CD14-positive monocyte (primary cell): ENCODE data around the gene ADK. TPM values are rescaled to one million over a fixed set of nuclear protein-coding genes. Genes with fewer than 3 reads are reported as not detected.
"Not testable (repeated sequence)": the region's sequence is repeated elsewhere in the genome, so short reads cannot be mapped to it uniquely, and the experiment has no call there.

Source experiments
- DNase-seq, 3 donors: peaks; one replicate each; pipeline ENCODE4 v3.0.0-alpha.2; 2011 to 2022
- H2AFZ ChIP-seq: 2 replicates; pipeline ENCODE4 v1.6.0; 2012; ENCODE audit warnings: mild to moderate bottlenecking, low read depth, low read length, inconsistent platforms; ENCODE audit not compliant: insufficient read depth, poor library complexity, severe bottlenecking
- H3K27ac ChIP-seq, 2 donors: 1 replicate in 1 of 2; 2 replicates in 1 of 2; pipeline ENCODE4 v1.5.1; 2012 to 2013; ENCODE audit warnings: low read length in 2 of 2, control low read depth in 1 of 2, inconsistent platforms in 1 of 2, low read depth in 1 of 2, mild to moderate bottlenecking in 1 of 2
- H3K27me3 ChIP-seq, 2 donors: one replicate each; pipeline versions ENCODE4 v1.6.0 to v1.6.1; 2011 to 2013; ENCODE audit warnings: low read length in 2 of 2; ENCODE audit not compliant: control insufficient read depth in 2 of 2, insufficient read depth in 2 of 2
- H3K36me3 ChIP-seq, 2 donors: replicated peaks in 1 of 2; 1 replicate in 1 of 2; 2 replicates in 1 of 2; pipeline versions ENCODE4 v1.5.1 to v1.6.1; 2012 to 2013; ENCODE audit warnings: low read length in 2 of 2, control low read depth in 1 of 2, inconsistent platforms in 1 of 2, mild to moderate bottlenecking in 1 of 2; ENCODE audit not compliant: insufficient read depth in 2 of 2, control insufficient read depth in 1 of 2
- H3K4me1 ChIP-seq, 2 donors: 1 replicate in 1 of 2; 2 replicates in 1 of 2; pipeline versions ENCODE4 v1.5.1 to v1.6.1; 2012 to 2013; ENCODE audit warnings: low read length in 2 of 2, control low read depth in 1 of 2, inconsistent platforms in 1 of 2, mild to moderate bottlenecking in 1 of 2, moderate library complexity in 1 of 2; ENCODE audit not compliant: insufficient read depth in 2 of 2, control insufficient read depth in 1 of 2
- H3K4me2 ChIP-seq: replicated peaks from 2 replicates; pipeline ENCODE3; 2012; ENCODE audit warnings: low read length, moderate library complexity, mild to moderate bottlenecking; ENCODE audit not compliant: poor library complexity, severe bottlenecking; ENCODE audit errors: extremely low read depth
- H3K4me3 ChIP-seq, 3 experiments: fragments of 200-600 bp in 1 of 3; sonication (generic) in 1 of 3; replicated peaks in 1 of 3; 1 replicate in 2 of 3; 2 replicates in 1 of 3; pipeline ENCODE4 v1.5.1; 2011 to 2013; ENCODE audit warnings: low read length in 3 of 3, mild to moderate bottlenecking in 3 of 3, control low read depth in 2 of 3, low read depth in 2 of 3, inconsistent platforms in 1 of 3, moderate library complexity in 1 of 3
- H3K79me2 ChIP-seq: 2 replicates; pipeline ENCODE4 v1.6.0; 2012; ENCODE audit warnings: mild to moderate bottlenecking, control low read depth, inconsistent platforms, low read length, moderate library complexity; ENCODE audit not compliant: insufficient read depth
- H3K9ac ChIP-seq: 2 replicates; pipeline ENCODE4 v1.6.0; 2017; ENCODE audit warnings: low read length, mild to moderate bottlenecking; ENCODE audit not compliant: insufficient read depth, poor library complexity, severe bottlenecking
- H3K9me3 ChIP-seq, 2 donors: replicated peaks in 1 of 2; 1 replicate in 1 of 2; 2 replicates in 1 of 2; pipeline versions ENCODE4 v1.5.1 to v1.6.1; 2012 to 2013; ENCODE audit warnings: low read length in 2 of 2, control low read depth in 1 of 2; ENCODE audit not compliant: control insufficient read depth in 1 of 2, insufficient read depth in 1 of 2
- H4K20me1 ChIP-seq: 2 replicates; pipeline ENCODE4 v1.6.0; 2012; ENCODE audit warnings: mild to moderate bottlenecking, low read length, control low read depth, moderate library complexity; ENCODE audit not compliant: insufficient read depth
- H3K27ac Mint-ChIP-seq, 7 donors: one replicate each; pipeline ENCODE4 v1.8.0; 2020; ENCODE audit warnings: mild to moderate bottlenecking in 7 of 7, mixed read lengths in 7 of 7, moderate library complexity in 6 of 7, inconsistent platforms in 2 of 7
- H3K27me3 Mint-ChIP-seq, 3 donors: one replicate each; pipeline ENCODE4 v1.8.0; 2021 to 2022; ENCODE audit warnings: low read depth in 3 of 3, mild to moderate bottlenecking in 3 of 3, mixed read lengths in 3 of 3, moderate library complexity in 3 of 3, inconsistent platforms in 1 of 3
- H3K36me3 Mint-ChIP-seq, 2 donors: one replicate each; pipeline ENCODE4 v1.8.0; 2020; ENCODE audit warnings: mixed read lengths in 2 of 2, inconsistent platforms in 1 of 2, mild to moderate bottlenecking in 1 of 2
- H3K4me1 Mint-ChIP-seq: one replicate; pipeline ENCODE4 v1.8.0; 2020; ENCODE audit warnings: mild to moderate bottlenecking, mixed read lengths
- H3K4me3 Mint-ChIP-seq, 2 donors: one replicate each; pipeline ENCODE4 v1.8.0; 2020; ENCODE audit warnings: mild to moderate bottlenecking in 2 of 2, mixed read lengths in 2 of 2, moderate library complexity in 1 of 2
- H3K9me3 Mint-ChIP-seq, 7 donors: one replicate each; pipeline ENCODE4 v1.8.0; 2020 to 2022; ENCODE audit warnings: mixed read lengths in 7 of 7, mild to moderate bottlenecking in 6 of 7, moderate library complexity in 6 of 7, inconsistent platforms in 2 of 7
- WGBS: methylation state at CpG from one replicate; pipeline ENCODE4 v1.1.5; 2013; ENCODE audit warnings: missing lambda C conversion rate; ENCODE audit not compliant: insufficient coverage; 5-methylcytosine and 5-hydroxymethylcytosine counted together
- intact Hi-C, 2 donors: fragments of 100-400 bp; cut with micrococcal nuclease; formaldehyde crosslinking; loops; one replicate each; pipeline versions ENCODE4 v1.15.0 to v1.15.1; 2023
- polyA plus RNA-seq, 3 donors: library from polyadenylated mRNA; depleted of rRNA in 1 of 3; unstranded in 2 of 3; stranded (reverse) in 1 of 3; fragments of 300-500 nt in 2 of 3; fragments of >200 nt in 1 of 3; fragmentation: Illumina TruSeq in 2 of 3; gene quantifications; 1 replicate in 2 of 3; 2 replicates in 1 of 3; pipeline ENCODE4 v1.2.3, GENCODE V29; 2012 to 2021
- TF ChIP-seq, protein P1 (sequence below): fragments of 200-600 bp; IDR thresholded peaks from one replicate; pipeline ENCODE4 v1.8.0; 2022; ENCODE audit warnings: antibody characterized with exemption, mild to moderate bottlenecking

Gene ADK
- polyA plus RNA-seq, 3 donors, result 6.4 to 38.2 (median 35.7) TPM

DNA sequence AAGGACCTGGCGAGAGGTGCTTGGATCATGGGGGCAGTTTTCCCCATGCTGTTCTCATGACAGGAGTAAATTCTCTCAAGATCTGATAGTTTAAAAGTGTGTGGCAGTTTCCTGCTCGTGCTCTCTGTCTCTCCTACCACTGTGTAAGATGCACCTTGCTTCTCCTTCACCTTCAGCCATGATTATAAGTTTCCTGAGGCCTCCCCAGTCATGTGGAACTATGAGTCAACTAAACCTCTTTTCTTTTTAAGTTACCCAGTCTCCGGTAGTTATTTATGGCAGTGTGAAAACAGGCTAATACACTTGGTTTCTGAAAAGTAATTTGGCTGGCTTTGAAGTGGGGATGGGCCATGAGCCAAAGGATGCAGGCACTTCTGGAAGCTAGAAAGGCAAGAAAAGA lies 407.4 kb downstream of the ADK start:
- intact Hi-C loops, result no loop called here
- Mint-ChIP-seq H3K27ac (peak overlapping the region in 1 of 7 donors; percentile 14), H3K9me3 (no peaks in the 10 kb centered on the region), H3K27me3 (peaks cover 0 to 2% (median 0%) of the 10 kb centered on the region in 3 donors), H3K36me3 (peaks cover 2 to 13% of the 10 kb centered on the region in 2 donors), H3K4me1 (no peaks in the 10 kb centered on the region), H3K4me3 (no peak overlapping the region)
- H3K4me1 ChIP-seq, result no peaks in the 10 kb centered on the region
- no peaks in the 10 kb centered on the region for H4K20me1 ChIP-seq
- no peak for DNase-seq
- H3K79me2 ChIP-seq, result no peaks in the 10 kb centered on the region
- TF ChIP-seq, protein P1, sequence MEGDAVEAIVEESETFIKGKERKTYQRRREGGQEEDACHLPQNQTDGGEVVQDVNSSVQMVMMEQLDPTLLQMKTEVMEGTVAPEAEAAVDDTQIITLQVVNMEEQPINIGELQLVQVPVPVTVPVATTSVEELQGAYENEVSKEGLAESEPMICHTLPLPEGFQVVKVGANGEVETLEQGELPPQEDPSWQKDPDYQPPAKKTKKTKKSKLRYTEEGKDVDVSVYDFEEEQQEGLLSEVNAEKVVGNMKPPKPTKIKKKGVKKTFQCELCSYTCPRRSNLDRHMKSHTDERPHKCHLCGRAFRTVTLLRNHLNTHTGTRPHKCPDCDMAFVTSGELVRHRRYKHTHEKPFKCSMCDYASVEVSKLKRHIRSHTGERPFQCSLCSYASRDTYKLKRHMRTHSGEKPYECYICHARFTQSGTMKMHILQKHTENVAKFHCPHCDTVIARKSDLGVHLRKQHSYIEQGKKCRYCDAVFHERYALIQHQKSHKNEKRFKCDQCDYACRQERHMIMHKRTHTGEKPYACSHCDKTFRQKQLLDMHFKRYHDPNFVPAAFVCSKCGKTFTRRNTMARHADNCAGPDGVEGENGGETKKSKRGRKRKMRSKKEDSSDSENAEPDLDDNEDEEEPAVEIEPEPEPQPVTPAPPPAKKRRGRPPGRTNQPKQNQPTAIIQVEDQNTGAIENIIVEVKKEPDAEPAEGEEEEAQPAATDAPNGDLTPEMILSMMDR, result no peak
- no peak overlapping the region for H2AFZ ChIP-seq
- no CpG with 5 or more reads among the region's 3 CpGs for WGBS
- H3K27ac ChIP-seq, result no peak overlapping the region
- no peak overlapping the region for H3K4me2 ChIP-seq
- H3K36me3 ChIP-seq, result peaks cover 0 to 5% of the 10 kb centered on the region in 2 donors
- no peak overlapping the region for H3K4me3 ChIP-seq
- no peaks in the 10 kb centered on the region for H3K27me3 ChIP-seq
- H3K9ac ChIP-seq, result no peak overlapping the region
- no peaks in the 10 kb centered on the region for H3K9me3 ChIP-seq

DNA sequence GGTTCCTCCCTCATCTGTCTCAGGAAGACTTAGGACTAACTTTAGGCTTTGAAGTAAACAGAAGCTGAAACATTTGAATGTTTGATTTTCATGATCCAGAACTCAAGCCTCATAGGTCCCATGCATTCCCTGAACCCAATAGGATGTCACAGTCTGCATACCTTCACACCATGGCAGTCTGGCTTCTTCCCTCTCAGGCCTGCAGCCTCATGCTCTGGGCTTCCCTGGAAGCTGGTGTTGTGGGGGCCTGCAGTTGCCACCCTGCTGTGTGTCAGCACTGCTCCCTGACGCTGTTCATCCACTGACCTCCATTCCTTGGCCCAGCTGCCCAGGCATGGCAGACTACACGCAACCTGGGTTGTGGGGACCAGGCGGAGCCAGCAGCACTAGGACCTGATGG lies 407.9 kb downstream of the ADK start:
- peaks cover 0 to 5% of the 10 kb centered on the region in 2 donors for H3K36me3 ChIP-seq
- peaks cover 2 to 13% of the 10 kb centered on the region in 2 donors for H3K36me3 Mint-ChIP-seq
- H3K27me3 Mint-ChIP-seq, result peaks cover 0 to 2% (median 0%) of the 10 kb centered on the region in 3 donors

DNA sequence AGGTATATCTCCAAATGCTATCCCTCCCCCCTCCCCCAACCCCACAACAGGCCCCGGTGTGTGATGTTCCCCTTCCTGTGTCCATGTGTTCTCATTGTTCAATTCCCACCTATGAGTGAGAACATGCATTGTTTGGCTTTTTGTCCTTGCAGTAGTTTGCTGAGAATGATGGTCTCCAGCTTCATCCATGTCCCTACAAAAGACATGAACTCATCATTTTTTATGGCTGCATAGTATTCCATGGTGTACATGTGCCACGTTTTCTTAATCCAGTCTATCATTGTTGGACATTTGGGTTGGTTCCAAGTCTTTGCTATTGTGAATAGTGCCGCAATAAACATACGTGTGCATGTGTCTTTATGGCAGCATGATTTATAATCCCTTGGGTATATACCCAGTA lies 417.9 kb downstream of the ADK start:
- H4K20me1 ChIP-seq, DNase-seq, H3K36me3 ChIP-seq, H2AFZ ChIP-seq, H3K9me3 ChIP-seq, H3K4me3 Mint-ChIP-seq, H3K4me1 ChIP-seq, H3K27ac ChIP-seq, H3K27me3 Mint-ChIP-seq, H3K27ac Mint-ChIP-seq, H3K4me1 Mint-ChIP-seq, H3K9ac ChIP-seq, intact Hi-C loops, H3K79me2 ChIP-seq, H3K4me2 ChIP-seq, H3K27me3 ChIP-seq, H3K4me3 ChIP-seq: not testable (repeated sequence)
- peaks cover 9 to 30% (median 16%) of the 10 kb centered on the region in 7 donors for H3K9me3 Mint-ChIP-seq
- WGBS, result no CpG with 5 or more reads among the region's 4 CpGs
- H3K36me3 Mint-ChIP-seq, result peaks cover 6 to 26% of the 10 kb centered on the region in 2 donors

More for the DNA sequence above, 407.9 kb downstream of the ADK start:
- no peak for DNase-seq
- H3K4me3 ChIP-seq, result no peak overlapping the region
- TF ChIP-seq, protein P1, result no peak
- WGBS, result 100% methylated on average over 1 of the region's 3 CpGs
- H3K27ac ChIP-seq, result no peak overlapping the region
- no peaks in the 10 kb centered on the region for H3K79me2 ChIP-seq
- no peak overlapping the region for H2AFZ ChIP-seq
- H3K9ac ChIP-seq, result no peak overlapping the region
- H3K4me2 ChIP-seq, result no peak overlapping the region
- no peaks in the 10 kb centered on the region for H3K9me3 ChIP-seq
- no peaks in the 10 kb centered on the region for H3K4me1 ChIP-seq
- H3K27me3 ChIP-seq, result no peaks in the 10 kb centered on the region
- no peaks in the 10 kb centered on the region for H3K9me3 Mint-ChIP-seq
- intact Hi-C loops, result no loop called here
- H3K27ac Mint-ChIP-seq, result no peak overlapping the region
- H4K20me1 ChIP-seq, result no peaks in the 10 kb centered on the region
- no peak overlapping the region for H3K4me3 Mint-ChIP-seq
- no peaks in the 10 kb centered on the region for H3K4me1 Mint-ChIP-seq
